Activated CD4-positive, alpha-beta memory T cell treated with anti-CD3 and anti-CD28 coated beads, Interleukin-2, amount 10 ng/mL, durations not matched to agents 7 days and 5 days (primary cell): ENCODE measurements around the gene ECM1. TPM values are rescaled to one million over a fixed set of nuclear protein-coding genes. Genes with fewer than 3 reads are reported as not detected.

Experiments used
- CTCF ChIA-PET: fragments of 350-600 bp; sonication (Branson Sonifier 250); formaldehyde crosslinking; loops from one replicate; lab custom pipeline; 2021; ENCODE audit warnings: antibody characterized with exemption, inconsistent platforms; lab: Charles Lee
- POLR2A ChIA-PET: fragments of 350-600 bp; sonication (Branson Sonifier 250); formaldehyde crosslinking; loops from one replicate; lab custom pipeline; 2021; ENCODE audit warnings: antibody characterized with exemption; lab: Charles Lee
- DNase-seq: peaks from one replicate; pipeline ENCODE4 v3.0.0-alpha.2; 2020
- H3K27ac Mint-ChIP-seq: one replicate; pipeline ENCODE4 v1.8.0; 2021; ENCODE audit warnings: mild to moderate bottlenecking, mixed read lengths
- H3K27me3 Mint-ChIP-seq: one replicate; pipeline ENCODE4 v1.8.0; 2021; ENCODE audit warnings: mixed read lengths
- H3K36me3 Mint-ChIP-seq: one replicate; pipeline ENCODE4 v1.8.0; 2021; ENCODE audit warnings: low read depth, mixed read lengths
- H3K4me1 Mint-ChIP-seq: one replicate; pipeline ENCODE4 v1.8.0; 2021; ENCODE audit warnings: mixed read lengths
- H3K4me3 Mint-ChIP-seq: one replicate; pipeline ENCODE4 v1.8.0; 2021; ENCODE audit warnings: mild to moderate bottlenecking, mixed read lengths
- H3K9me3 Mint-ChIP-seq: one replicate; pipeline ENCODE4 v1.8.0; 2021; ENCODE audit warnings: mixed read lengths
- total RNA-seq, 2 experiments: library from RNA; stranded (reverse); gene quantifications; one replicate each; pipeline ENCODE4 v1.2.3, GENCODE V29; 2021

The ECM1 gene
- total RNA-seq, 2 experiments from 2014 or later, result 2.4 to 3.8 TPM

- ChIA-PET POLR2A (interaction anchor here (0.9 to 4.1 kb wide), 7 partner anchors 17 to 411 kb away, joined by 3 to 45 read pairs (median 4); partner anchors contain the start of genes SETDB1 and TARS2), CTCF (interaction anchor here (0.6 to 3.4 kb wide), 9 partner anchors 17 to 259 kb away, joined by 3 to 22 read pairs (median 6); no protein-coding TSS in a partner anchor)
- Mint-ChIP-seq H3K27ac (peak overlapping the region; percentile 56), H3K4me3 (peak overlapping the region; percentile 75), H3K27me3 (no peaks in the 10 kb centered on the region), H3K9me3 (no peaks in the 10 kb centered on the region), H3K4me1 (peaks cover 29% of the 10 kb centered on the region), H3K36me3 (no peaks in the 10 kb centered on the region)
- DNase-seq, result no peak
Observed at GRCh38 chr1:150514913-150515327, 7.0 kb downstream of the ECM1 start.

GRCh38 chr1:150515328-150516049 lies 7.6 kb downstream of the ECM1 start, which contains the start of gene FALEC:
Gene FALEC (plus strand): TSS chr1:150515752.
- POLR2A ChIA-PET, result interaction anchor here (0.6 to 4.1 kb wide), 14 partner anchors 8 to 410 kb away, joined by 3 to 45 read pairs (median 4); partner anchors contain the start of genes ECM1, MCL1, RPRD2 and SETDB1
- CTCF ChIA-PET, result interaction anchor here (0.6 to 3.4 kb wide), 16 partner anchors 12 to 261 kb away, joined by 3 to 22 read pairs (median 4); no protein-coding TSS in a partner anchor
- Mint-ChIP-seq H3K36me3 (no peaks in the 10 kb centered on the region), H3K4me3 (peak within 1 kb of the TSS; percentile 75), H3K9me3 (no peaks in the 10 kb centered on the region), H3K4me1 (peaks cover 26% of the 10 kb centered on the region), H3K27me3 (peaks cover 2% of the 10 kb centered on the region), H3K27ac (peak within 1 kb of the TSS; percentile 56)
- peak; percentile 93 for DNase-seq

GRCh38 chr1:150516050-150516591 lies 8.2 kb downstream of the ECM1 start:
- H3K4me1 Mint-ChIP-seq, result peaks cover 23% of the 10 kb centered on the region
- H3K27me3 Mint-ChIP-seq, result peaks cover 2% of the 10 kb centered on the region
- no peaks in the 10 kb centered on the region for H3K36me3 Mint-ChIP-seq
- H3K9me3 Mint-ChIP-seq, result no peaks in the 10 kb centered on the region
- POLR2A ChIA-PET, result interaction anchor here (0.6 to 4.1 kb wide), 11 partner anchors 8 to 282 kb away, joined by 3 to 45 read pairs (median 4); partner anchors contain the start of genes ECM1, MCL1, RPRD2 and TARS2
- peak overlapping the region; percentile 75 for H3K4me3 Mint-ChIP-seq
- no peak overlapping the region for H3K27ac Mint-ChIP-seq
- no peak for DNase-seq
- CTCF ChIA-PET, result interaction anchor here (0.6 to 3.4 kb wide), 17 partner anchors 13 to 262 kb away, joined by 3 to 22 read pairs (median 5); no protein-coding TSS in a partner anchor

- no peak overlapping the region for H3K27ac Mint-ChIP-seq
- DNase-seq, result no peak
- no peaks in the 10 kb centered on the region for H3K36me3 Mint-ChIP-seq
- POLR2A ChIA-PET, result interaction anchor here (0.7 to 4.1 kb wide), 9 partner anchors 9 to 282 kb away, joined by 3 to 45 read pairs (median 4); partner anchors contain the start of genes ECM1, MCL1, RPRD2 and TARS2
- H3K4me1 Mint-ChIP-seq, result peaks cover 26% of the 10 kb centered on the region
- H3K9me3 Mint-ChIP-seq, result no peaks in the 10 kb centered on the region
- peak overlapping the region; percentile 75 for H3K4me3 Mint-ChIP-seq
- CTCF ChIA-PET, result interaction anchor here (0.6 to 3.4 kb wide), 16 partner anchors 13 to 261 kb away, joined by 3 to 22 read pairs (median 5); no protein-coding TSS in a partner anchor
- peaks cover 2% of the 10 kb centered on the region for H3K27me3 Mint-ChIP-seq
Observed at GRCh38 chr1:150516616-150517015, 8.7 kb downstream of the ECM1 start.

GRCh38 chr1:150521196-150521968 lies 13.5 kb downstream of the ECM1 start:
- H3K4me1 Mint-ChIP-seq, result peaks cover 11% of the 10 kb centered on the region
- H3K9me3 Mint-ChIP-seq, result no peaks in the 10 kb centered on the region
- H3K4me3 Mint-ChIP-seq, result no peak overlapping the region
- no peak overlapping the region for H3K27ac Mint-ChIP-seq
- ChIA-PET POLR2A (no interaction called here), CTCF (interaction anchor here (0.6 to 1.7 kb wide), 2 partner anchors 11 to 20 kb away, joined by 4 to 7 read pairs; no protein-coding TSS in a partner anchor)
- H3K27me3 Mint-ChIP-seq, result peaks cover 2% of the 10 kb centered on the region
- DNase-seq, result no peak
- H3K36me3 Mint-ChIP-seq, result no peaks in the 10 kb centered on the region

GRCh38 chr1:150525348-150525747 lies 17.4 kb downstream of the ECM1 start:
- CTCF ChIA-PET, result interaction anchor here (1.1 to 1.2 kb wide), 2 partner anchors 8 to 23 kb away, joined by 3 read pairs; no protein-coding TSS in a partner anchor
- H3K27me3 Mint-ChIP-seq, result no peaks in the 10 kb centered on the region

GRCh38 chr1:150528196-150528595 lies 20.3 kb downstream of the ECM1 start:
- H3K27ac Mint-ChIP-seq, result no peak overlapping the region
- H3K36me3 Mint-ChIP-seq, result no peaks in the 10 kb centered on the region
- H3K4me3 Mint-ChIP-seq, result no peak overlapping the region
- no peaks in the 10 kb centered on the region for H3K27me3 Mint-ChIP-seq
- DNase-seq, result no peak
- ChIA-PET CTCF (no interaction called here), POLR2A (no interaction called here)
- no peaks in the 10 kb centered on the region for H3K4me1 Mint-ChIP-seq
- H3K9me3 Mint-ChIP-seq, result no peaks in the 10 kb centered on the region

More at GRCh38 chr1:150525348-150525747, 17.4 kb downstream of the ECM1 start:
- Mint-ChIP-seq H3K27ac (no peak overlapping the region), H3K4me3 (no peak overlapping the region), H3K9me3 (no peaks in the 10 kb centered on the region), H3K36me3 (no peaks in the 10 kb centered on the region), H3K4me1 (peaks cover 4% of the 10 kb centered on the region)
- POLR2A ChIA-PET, result no interaction called here
- DNase-seq, result no peak

- Mint-ChIP-seq H3K4me3 (no peak overlapping the region), H3K27ac (no peak overlapping the region), H3K36me3 (no peaks in the 10 kb centered on the region), H3K4me1 (no peaks in the 10 kb centered on the region), H3K9me3 (no peaks in the 10 kb centered on the region), H3K27me3 (no peaks in the 10 kb centered on the region)
- ChIA-PET CTCF (interaction anchor here (0.5 to 1.3 kb wide), 2 partner anchors 13 to 16 kb away, joined by 3 to 4 read pairs; no protein-coding TSS in a partner anchor), POLR2A (no interaction called here)
- no peak for DNase-seq
Observed at GRCh38 chr1:150529017-150529416, 21.1 kb downstream of the ECM1 start.

- H3K27me3 Mint-ChIP-seq, result no peaks in the 10 kb centered on the region
- ChIA-PET POLR2A (interaction anchor here (1.0 kb wide), 1 partner anchor 15 kb away, joined by 4 read pairs; the partner anchor contains the start of gene FALEC), CTCF (interaction anchor here (0.5 to 2.1 kb wide), 4 partner anchors 12 to 65 kb away, joined by 3 to 4 read pairs (median 4); partner anchors contain the start of gene FALEC)
- no peaks in the 10 kb centered on the region for H3K4me1 Mint-ChIP-seq
- no peaks in the 10 kb centered on the region for H3K36me3 Mint-ChIP-seq
- H3K27ac Mint-ChIP-seq, result no peak overlapping the region
- H3K9me3 Mint-ChIP-seq, result no peaks in the 10 kb centered on the region
- no peak overlapping the region for H3K4me3 Mint-ChIP-seq
- no peak for DNase-seq
Observed at GRCh38 chr1:150530491-150531159, 22.7 kb downstream of the ECM1 start.

GRCh38 chr1:150532860-150533259 lies 25.0 kb downstream of the ECM1 start:
- Mint-ChIP-seq H3K36me3 (no peaks in the 10 kb centered on the region), H3K27ac (no peak overlapping the region), H3K4me1 (no peaks in the 10 kb centered on the region), H3K9me3 (no peaks in the 10 kb centered on the region), H3K27me3 (no peaks in the 10 kb centered on the region), H3K4me3 (no peak overlapping the region)
- POLR2A ChIA-PET, result interaction anchor here (1.5 kb wide), 1 partner anchor 46 kb away, joined by 6 read pairs; the partner anchor contains the start of gene TARS2
- no peak for DNase-seq
- CTCF ChIA-PET, result interaction anchor here (0.6 to 2.7 kb wide), 22 partner anchors 8 to 389 kb away, joined by 3 to 20 read pairs (median 3); partner anchors contain the start of genes ENSA and FALEC

- ChIA-PET CTCF (interaction anchor here (1.1 to 2.5 kb wide), 3 partner anchors 9 to 278 kb away, joined by 3 to 7 read pairs (median 3); no protein-coding TSS in a partner anchor), POLR2A (no interaction called here)
- H3K27me3 Mint-ChIP-seq, result no peaks in the 10 kb centered on the region
- H3K4me3 Mint-ChIP-seq, result no peak overlapping the region
- no peaks in the 10 kb centered on the region for H3K36me3 Mint-ChIP-seq
- H3K9me3 Mint-ChIP-seq, result no peaks in the 10 kb centered on the region
- no peaks in the 10 kb centered on the region for H3K4me1 Mint-ChIP-seq
- DNase-seq, result no peak
- H3K27ac Mint-ChIP-seq, result no peak overlapping the region
Observed at GRCh38 chr1:150534002-150534401, 26.1 kb downstream of the ECM1 start.
